Natural killer cell (primary cell): ENCODE data around the gene ABTB2. TPM values are rescaled to one million over a fixed set of nuclear protein-coding genes. Genes with fewer than 3 reads are reported as not detected.

Source experiments
- ATAC-seq, 3 donors: fragments of 150-1000 bp in 2 of 3; fragments of 200-7000 bp in 1 of 3; cut with Tn5 transposase; 1 replicate in 1 of 3; 2 replicates in 2 of 3; pipeline ENCODE4 v1.10.0; 2021; ENCODE audit warnings: mild to moderate bottlenecking in 2 of 3, moderate library complexity in 2 of 3
- DNase-seq, 2 donors: peaks; one replicate each; pipeline versions ENCODE4 v3.0.0 to v3.0.0-alpha.2; 2013 to 2021; ENCODE audit warnings: mixed read lengths in 1 of 2
- H3K27ac ChIP-seq: one replicate; pipeline ENCODE4 v1.5.1; 2013; ENCODE audit warnings: mild to moderate bottlenecking, low read length
- H3K27me3 ChIP-seq: one replicate; pipeline ENCODE4 v1.6.1; 2013; ENCODE audit warnings: low read length; ENCODE audit not compliant: control insufficient read depth, insufficient read depth
- H3K36me3 ChIP-seq: one replicate; pipeline ENCODE4 v1.6.1; 2013; ENCODE audit warnings: low read length; ENCODE audit not compliant: control insufficient read depth, insufficient read depth
- H3K4me1 ChIP-seq: one replicate; pipeline ENCODE4 v1.6.1; 2013; ENCODE audit warnings: low read length; ENCODE audit not compliant: control insufficient read depth, insufficient read depth
- H3K4me3 ChIP-seq: one replicate; pipeline ENCODE4 v1.5.1; 2013; ENCODE audit warnings: low read length
- H3K9me3 ChIP-seq: one replicate; pipeline ENCODE4 v1.6.1; 2013; ENCODE audit warnings: low read length; ENCODE audit not compliant: control insufficient read depth, insufficient read depth
- H3K27ac Mint-ChIP-seq, 2 donors: one replicate each; pipeline ENCODE4 v1.8.0; 2022; ENCODE audit warnings: mild to moderate bottlenecking in 2 of 2, mixed read lengths in 2 of 2, moderate library complexity in 1 of 2
- H3K27me3 Mint-ChIP-seq, 2 donors: one replicate each; pipeline ENCODE4 v1.8.0; 2022; ENCODE audit warnings: low read depth in 2 of 2, mixed read lengths in 2 of 2
- H3K36me3 Mint-ChIP-seq: one replicate; pipeline ENCODE4 v1.8.0; 2022; ENCODE audit warnings: mixed read lengths
- H3K4me1 Mint-ChIP-seq, 2 donors: one replicate each; pipeline ENCODE4 v1.8.0; 2022; ENCODE audit warnings: mixed read lengths in 2 of 2
- H3K4me3 Mint-ChIP-seq: one replicate; pipeline ENCODE4 v1.8.0; 2022; ENCODE audit warnings: mild to moderate bottlenecking, moderate library complexity, mixed read lengths
- H3K9me3 Mint-ChIP-seq, 2 donors: one replicate each; pipeline ENCODE4 v1.8.0; 2022; ENCODE audit warnings: mixed read lengths in 2 of 2
- CTCF ChIP-seq: fragments of 200-600 bp; IDR thresholded peaks from one replicate; pipeline ENCODE4 v1.8.0; 2022; ENCODE audit warnings: antibody characterized with exemption
- WGBS: methylation state at CpG from one replicate; pipeline ENCODE4 v1.1.7; 2013; ENCODE audit warnings: missing lambda C conversion rate; ENCODE audit not compliant: insufficient coverage; 5-methylcytosine and 5-hydroxymethylcytosine counted together
- intact Hi-C: fragments of 100-400 bp; cut with micrococcal nuclease; formaldehyde crosslinking; loops from one replicate; pipeline ENCODE4 v1.14.2; 2022
- total RNA-seq, 4 donors: library from RNA; stranded (reverse); fragments of 120-200 nt in 1 of 4; gene quantifications; one replicate each; pipeline versions ENCODE4 v1.2.3 to v1.2.4, GENCODE V29; 2013 to 2022

The ABTB2 gene
- total RNA-seq, 3 donors from 2014 or later (not counting 1 experiment from before 2014, with no cell fraction given): 0.65 to 1.7 (median 1.1) TPM

- no peak for TF ChIP-seq CTCF
- ATAC-seq: no peak
- H3K27ac Mint-ChIP-seq: no peak overlapping the region
- no peak overlapping the region for H3K4me3 ChIP-seq
- no peaks in the 10 kb centered on the region for H3K36me3 ChIP-seq
- intact Hi-C loops: no loop called here
- H3K4me1 Mint-ChIP-seq: peaks cover 0 to 4% of the 10 kb centered on the region in 2 donors
- no peaks in the 10 kb centered on the region for H3K27me3 ChIP-seq
- peaks cover 5% of the 10 kb centered on the region in 2 donors for H3K27me3 Mint-ChIP-seq
- no peaks in the 10 kb centered on the region for H3K9me3 ChIP-seq
- no peak overlapping the region for H3K4me3 Mint-ChIP-seq
- WGBS: 99% methylated on average over 9 of the region's 9 CpGs
- no peaks in the 10 kb centered on the region for H3K9me3 Mint-ChIP-seq
- no peaks in the 10 kb centered on the region for H3K36me3 Mint-ChIP-seq
- H3K27ac ChIP-seq: no peak overlapping the region
- no peak for DNase-seq
- peaks cover 8% of the 10 kb centered on the region for H3K4me1 ChIP-seq
These were observed 121.2 kb downstream of the ABTB2 start for GRCh38 chr11:34236572-34236971.

GRCh38 chr11:34235591-34236071 is 122.2 kb downstream of the ABTB2 start:
- 84% methylated on average over 7 of the region's 7 CpGs for WGBS
- no peaks in the 10 kb centered on the region for H3K27me3 ChIP-seq
- H3K9me3 ChIP-seq: no peaks in the 10 kb centered on the region
- H3K27me3 Mint-ChIP-seq: peaks cover 5% of the 10 kb centered on the region in 2 donors
- H3K36me3 ChIP-seq: no peaks in the 10 kb centered on the region
- no peak overlapping the region for H3K4me3 Mint-ChIP-seq
- H3K4me1 Mint-ChIP-seq: peaks cover 0 to 4% of the 10 kb centered on the region in 2 donors
- no peak overlapping the region for H3K27ac ChIP-seq
- peaks cover 8% of the 10 kb centered on the region for H3K4me1 ChIP-seq
- no peak overlapping the region for H3K4me3 ChIP-seq
- ATAC-seq (no peak), DNase-seq (no peak)
- H3K9me3 Mint-ChIP-seq: no peaks in the 10 kb centered on the region
- peak overlapping the region in 1 of 2 donors; percentile 63 for H3K27ac Mint-ChIP-seq
- intact Hi-C loops: no loop called here
- no peaks in the 10 kb centered on the region for H3K36me3 Mint-ChIP-seq
- no peak for TF ChIP-seq CTCF

DNA sequence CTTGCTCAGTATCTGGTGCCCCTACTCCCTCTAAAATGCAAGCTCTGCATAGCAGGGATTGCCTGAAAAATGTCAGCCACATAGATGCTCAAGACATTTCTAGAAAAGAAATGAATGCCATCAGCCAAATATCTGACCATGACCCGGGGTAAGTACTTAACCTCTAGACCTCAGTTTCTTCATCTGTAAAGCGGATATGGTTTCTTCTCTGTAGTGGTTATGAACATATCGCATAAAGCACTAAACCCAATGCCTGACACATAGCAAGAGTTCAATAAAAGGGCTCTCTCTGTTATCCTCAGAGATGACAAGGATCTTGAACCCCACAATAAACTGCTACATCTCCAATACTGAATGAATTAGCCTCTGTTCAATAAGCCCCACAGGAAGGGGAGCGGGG is 122.6 kb downstream of the ABTB2 start:
- H3K36me3 Mint-ChIP-seq: no peaks in the 10 kb centered on the region
- TF ChIP-seq CTCF: no peak
- H3K27ac Mint-ChIP-seq: no peak overlapping the region
- 54% methylated on average over 1 of the region's 4 CpGs for WGBS
- H3K4me3 Mint-ChIP-seq: no peak overlapping the region
- Histone ChIP-seq H3K27me3 (no peaks in the 10 kb centered on the region), H3K36me3 (no peaks in the 10 kb centered on the region), H3K9me3 (no peaks in the 10 kb centered on the region), H3K4me3 (no peak overlapping the region), H3K27ac (no peak overlapping the region), H3K4me1 (peaks cover 8% of the 10 kb centered on the region)
- DNase-seq (peak in 1 of 2 donors; percentile 29), ATAC-seq (no peak)
- H3K27me3 Mint-ChIP-seq: peaks cover 5% of the 10 kb centered on the region in 2 donors
- H3K9me3 Mint-ChIP-seq: no peaks in the 10 kb centered on the region
- intact Hi-C loops: no loop called here
- H3K4me1 Mint-ChIP-seq: peaks cover 0 to 4% of the 10 kb centered on the region in 2 donors

DNA sequence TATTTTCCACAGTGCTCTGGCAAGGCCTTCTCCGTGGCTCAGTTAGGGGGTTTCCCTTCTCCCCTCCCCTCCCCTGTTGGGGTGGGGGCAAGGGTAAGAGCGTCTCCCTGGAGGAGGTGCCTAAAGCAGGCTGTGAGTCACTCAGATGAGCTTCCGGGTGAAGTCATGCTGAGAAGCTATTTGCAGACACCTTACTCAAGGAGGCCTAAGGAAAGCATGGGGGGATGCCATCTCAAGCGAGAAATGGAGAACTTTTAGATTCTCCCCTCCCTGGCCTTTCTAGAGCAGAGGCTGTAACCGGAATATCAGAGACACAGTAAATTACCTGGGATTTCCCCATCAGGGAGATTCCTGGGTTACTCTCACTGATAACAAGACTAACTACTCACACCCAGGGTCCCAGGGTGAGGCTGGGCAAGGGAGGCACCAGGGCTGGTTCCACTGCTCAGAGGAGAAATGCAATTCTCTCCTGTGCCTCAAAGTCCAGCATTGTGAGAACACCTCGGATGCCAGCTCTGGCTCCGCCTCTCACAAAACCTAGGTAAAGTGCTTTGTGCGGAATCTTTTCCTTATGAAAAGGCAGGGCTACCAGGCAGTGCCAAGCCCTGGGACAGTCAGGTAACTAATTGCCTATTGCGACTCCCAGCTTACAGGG is 123.6 kb downstream of the ABTB2 start:
- peak; percentile 75 to 96 (median 95) for ATAC-seq
- no peaks in the 10 kb centered on the region for H3K36me3 ChIP-seq
- H3K4me3 Mint-ChIP-seq: no peak overlapping the region

More for the DNA sequence above, 123.6 kb downstream of the ABTB2 start:
- intact Hi-C loops: no loop called here
- H3K27ac Mint-ChIP-seq: peak overlapping the region in 1 of 2 donors; percentile 24
- no peak overlapping the region for H3K4me3 ChIP-seq
- no peak for TF ChIP-seq CTCF
- H3K4me1 Mint-ChIP-seq: peaks cover 0 to 4% of the 10 kb centered on the region in 2 donors
- 60% methylated on average over 8 of the region's 9 CpGs for WGBS
- DNase-seq: peak; percentile 32 to 89
- no peaks in the 10 kb centered on the region for H3K9me3 ChIP-seq
- peaks cover 5% of the 10 kb centered on the region in 2 donors for H3K27me3 Mint-ChIP-seq
- H3K27me3 ChIP-seq: no peaks in the 10 kb centered on the region
- H3K4me1 ChIP-seq: peaks cover 8% of the 10 kb centered on the region
- H3K36me3 Mint-ChIP-seq: no peaks in the 10 kb centered on the region
- no peak overlapping the region for H3K27ac ChIP-seq
- no peaks in the 10 kb centered on the region for H3K9me3 Mint-ChIP-seq
